Measurements from ENCODE around the gene POLE.

- TF ChIP-seq EZH2 (IDR thresholded peaks at IDR 0.05) (no peak), POLR2AphosphoS5 (IDR thresholded peaks at IDR 0.05; ENCODE audit: borderline replicate concordance, low read depth, low read length) (no peak)
These were observed 66.1 kb downstream of the POLE start for GRCh38 chr12:132620899-132621656.

All from SK-N-MC (cell line).